ENCODE results near the gene ARHGAP12. TPM values are rescaled to one million over a fixed set of nuclear protein-coding genes. Genes with fewer than 3 reads are reported as not detected.

The ARHGAP12 gene
- total and polyA plus RNA-seq, 2 donors (not counting 3 experiments of a cell fraction or from before 2014, with no cell fraction given) = 5.8 to 19.3 TPM

GRCh38 chr10:31866118-31866670 lies 62.4 kb downstream of the ARHGAP12 start:
- intact Hi-C loops (cut with micrococcal nuclease) = no loop called here
- ChIA-PET POLR2A (no interaction called here), CTCF (interaction anchor here (1.0 kb wide), 1 partner anchor 82 kb away, joined by 3 read pairs; no protein-coding TSS in a partner anchor)
- Histone ChIP-seq H3K27me3 (ENCODE audit: control insufficient read depth in 2 of 2, insufficient read depth in 2 of 2, low read length in 2 of 2) (no peaks in the 10 kb centered on the region), H3K4me1 (ENCODE audit: control insufficient read depth, extremely low read depth, insufficient read depth, low read length) (peaks cover 22% of the 10 kb centered on the region), H3K9ac (replicated peaks; ENCODE audit: extremely low read depth, insufficient read depth, low read length) (no peak overlapping the region), H3K27ac (ENCODE audit: insufficient read depth, low read depth, low read length) (no peak overlapping the region), H3K36me3 (ENCODE audit: control insufficient read depth in 2 of 2, extremely low read depth in 1 of 2, insufficient read depth in 2 of 2, low read length in 2 of 2) (no peaks in the 10 kb centered on the region), H3K9me1 (replicated peaks; ENCODE audit: control insufficient read depth, extremely low read depth, insufficient read depth, low read length) (no peaks in the 10 kb centered on the region), H3K4me3 (replicated peaks in 1 of 3; ENCODE audit: insufficient read depth in 1 of 3, low read depth in 1 of 3, low read length in 3 of 3) (no peak overlapping the region), H4K20me1 (replicated peaks; ENCODE audit: control insufficient read depth, extremely low read depth, insufficient read depth, low read length) (no peaks in the 10 kb centered on the region), H3K9me3 (replicated peaks; ENCODE audit: control insufficient read depth, insufficient read depth, low read length) (no peaks in the 10 kb centered on the region), H3K79me2 (ENCODE audit: control insufficient read depth, insufficient read depth, low read length) (peaks cover 1% of the 10 kb centered on the region), H3K4me2 (ENCODE audit: insufficient read depth, low read length) (no peak overlapping the region), H2AFZ (ENCODE audit: low read depth, low read length) (no peak overlapping the region)
- FAIRE-seq (no peak), DNase-seq (ENCODE audit: low read depth, low spot score) (no peak)
- BruUV-seq (replicated peaks) = no TSS peak
- no peak for TF ChIP-seq GATA2 (IDR thresholded peaks at IDR 0.05; ENCODE audit: insufficient read depth, insufficient read length, low read depth, low read length)
- no peak for TF ChIP-seq MYC (IDR thresholded peaks at IDR 0.05; ENCODE audit: low read depth, low read length)
- TF ChIP-seq MAX (IDR thresholded peaks at IDR 0.05; ENCODE audit: insufficient read depth, insufficient read length) = no peak
- dilution Hi-C loops (cut with MboI; ENCODE audit: extremely low pct_ligation_motif_present, low sequenced_read_pairs) = no loop called here

GRCh38 chr10:31864834-31865518 lies 63.7 kb downstream of the ARHGAP12 start:
- H4K20me1 ChIP-seq (replicated peaks; ENCODE audit: control insufficient read depth, extremely low read depth, insufficient read depth, low read length) = no peaks in the 10 kb centered on the region
- POLR2A ChIA-PET = no interaction called here
- no peaks in the 10 kb centered on the region for H3K27me3 ChIP-seq (ENCODE audit: control insufficient read depth in 2 of 2, insufficient read depth in 2 of 2, low read length in 2 of 2)
- peak overlapping the region; percentile 29 for H3K27ac ChIP-seq (ENCODE audit: insufficient read depth, low read depth, low read length)
- TF ChIP-seq CTCF (IDR thresholded peaks at IDR 0.05; ENCODE audit: extremely low read depth in 1 of 2, insufficient read depth in 1 of 2, low read depth in 1 of 2, low read length in 2 of 2) (no peak), FOS (IDR thresholded peaks at IDR 0.05; ENCODE audit: borderline replicate concordance, insufficient read depth, low read length) (peak; percentile 78), MYC (IDR thresholded peaks at IDR 0.05; ENCODE audit: low read depth, low read length) (no peak), GATA2 (IDR thresholded peaks at IDR 0.05; ENCODE audit: insufficient read depth, insufficient read length, low read depth, low read length) (no peak), EZH2 (IDR thresholded peaks at IDR 0.05; ENCODE audit: borderline replicate concordance, low read depth, low read length, severe bottlenecking) (no peak), POLR2A (IDR thresholded peaks at IDR 0.05; ENCODE audit: low read depth, low read length) (no peak), POLR2AphosphoS5 (IDR thresholded peaks at IDR 0.05; ENCODE audit: insufficient read depth, low read depth, low read length) (peak; percentile 58), JUN (IDR thresholded peaks at IDR 0.05; ENCODE audit: borderline replicate concordance, insufficient read depth, insufficient read length, low read depth) (peak; percentile 72), MAX (IDR thresholded peaks at IDR 0.05; ENCODE audit: insufficient read depth, insufficient read length) (no peak)
- peak overlapping the region in 1 of 3 experiments; percentile 60 for H3K4me3 ChIP-seq (replicated peaks in 1 of 3; ENCODE audit: insufficient read depth in 1 of 3, low read depth in 1 of 3, low read length in 3 of 3)
- no peaks in the 10 kb centered on the region for H3K36me3 ChIP-seq (ENCODE audit: control insufficient read depth in 2 of 2, extremely low read depth in 1 of 2, insufficient read depth in 2 of 2, low read length in 2 of 2)
- peak; percentile 85 for DNase-seq (ENCODE audit: low read depth, low spot score)
- H3K9me1 ChIP-seq (replicated peaks; ENCODE audit: control insufficient read depth, extremely low read depth, insufficient read depth, low read length) = no peaks in the 10 kb centered on the region
- dilution Hi-C loops (cut with MboI; ENCODE audit: extremely low pct_ligation_motif_present, low sequenced_read_pairs) (no loop called here), intact Hi-C loops (cut with micrococcal nuclease) (loop anchor here (1.0 kb wide), 1 partner anchor 64 kb away; no protein-coding TSS in a partner anchor)
- no peak overlapping the region for H2AFZ ChIP-seq (ENCODE audit: low read depth, low read length)
- H3K4me1 ChIP-seq (ENCODE audit: control insufficient read depth, extremely low read depth, insufficient read depth, low read length) = peaks cover 22% of the 10 kb centered on the region
- peak; percentile 89 for FAIRE-seq
- H3K4me2 ChIP-seq (ENCODE audit: insufficient read depth, low read length) = peak overlapping the region; percentile 91
- BruUV-seq (replicated peaks) = no TSS peak
- CTCF ChIA-PET = interaction anchor here (0.9 to 1.7 kb wide), 11 partner anchors 15 to 1177 kb away, joined by 3 to 6 read pairs (median 3); partner anchors contain the start of gene ARHGAP12
- H3K79me2 ChIP-seq (ENCODE audit: control insufficient read depth, insufficient read depth, low read length) = peaks cover 1% of the 10 kb centered on the region
- H3K9me3 ChIP-seq (replicated peaks; ENCODE audit: control insufficient read depth, insufficient read depth, low read length) = no peaks in the 10 kb centered on the region
- peak overlapping the region; percentile 60 for H3K9ac ChIP-seq (replicated peaks; ENCODE audit: extremely low read depth, insufficient read depth, low read length)

Measured in endothelial cell of umbilical vein (primary cell).